DOHH2 (cell line): ENCODE results near the gene CCDC12.

Experiments used
- H3F3A ChIP-seq: fragments of 200-600 bp; sonication (generic), shearing (Covaris generic); 2 replicates; pipeline ENCODE4 v1.6.0; 2016; ENCODE audit warnings: antibody characterized with exemption, mild to moderate bottlenecking; ENCODE audit not compliant: control insufficient read depth, insufficient read depth
- H3K27ac ChIP-seq: fragments of 200-600 bp; sonication (generic); 2 replicates; pipeline ENCODE4 v1.5.1; 2014; ENCODE audit warnings: low read depth, mild to moderate bottlenecking, low read length, moderate library complexity
- H3K27me3 ChIP-seq: fragments of 200-600 bp; sonication (generic); 2 replicates; pipeline ENCODE4 v1.6.1; 2014; ENCODE audit warnings: mild to moderate bottlenecking, low read length, mixed read lengths; ENCODE audit not compliant: control insufficient read depth
- H3K36me3 ChIP-seq: fragments of 200-600 bp; sonication (generic); 2 replicates; pipeline ENCODE4 v1.6.1; 2014; ENCODE audit warnings: mild to moderate bottlenecking, low read length, moderate library complexity, mixed read lengths; ENCODE audit not compliant: control insufficient read depth
- H3K4me1 ChIP-seq: fragments of 200-600 bp; sonication (generic); 2 replicates; pipeline ENCODE4 v1.6.1; 2014; ENCODE audit warnings: mild to moderate bottlenecking, low read length, mixed read lengths; ENCODE audit not compliant: control insufficient read depth
- H3K4me2 ChIP-seq: fragments of 200-600 bp; sonication (generic); 2 replicates; pipeline ENCODE4 v1.6.0; 2014; ENCODE audit warnings: mild to moderate bottlenecking, low read length, moderate library complexity
- H3K4me3 ChIP-seq: fragments of 200-600 bp; sonication (generic); 2 replicates; pipeline ENCODE4 v1.5.1; 2014; ENCODE audit warnings: mild to moderate bottlenecking, low read length, mixed read lengths
- H3K79me2 ChIP-seq: fragments of 200-600 bp; sonication (generic); 2 replicates; pipeline ENCODE4 v1.6.1; 2014; ENCODE audit warnings: mild to moderate bottlenecking, low read length, mixed read lengths; ENCODE audit not compliant: control insufficient read depth
- H3K9me2 ChIP-seq: fragments of 200-600 bp; sonication (generic); replicated peaks from 2 replicates; pipeline ENCODE4 v1.6.1; 2014; ENCODE audit warnings: mild to moderate bottlenecking, low read length, mixed read lengths; ENCODE audit not compliant: control insufficient read depth
- H3K9me3 ChIP-seq: fragments of 200-600 bp; sonication (generic); 2 replicates; pipeline ENCODE4 v1.6.1; 2014; ENCODE audit warnings: antibody characterized with exemption, low read length, mixed read lengths; ENCODE audit not compliant: control insufficient read depth, insufficient read depth
- H4K20me1 ChIP-seq: fragments of 200-600 bp; sonication (generic); 2 replicates; pipeline ENCODE4 v1.6.0; 2014; ENCODE audit warnings: low read depth, mild to moderate bottlenecking, antibody characterized with exemption, low read length, moderate library complexity; ENCODE audit not compliant: control insufficient read depth, insufficient read depth
- CTCF ChIP-seq: fragments of 200-600 bp; sonication (generic); IDR thresholded peaks from one replicate; pipeline ENCODE4 v1.5.1; 2014; ENCODE audit warnings: antibody characterized with exemption, mild to moderate bottlenecking, low read depth, low read length; ENCODE audit not compliant: poor library complexity, severe bottlenecking
- EZH2phosphoT487 ChIP-seq: fragments of 200-600 bp; sonication (generic); IDR thresholded peaks from 2 replicates; pipeline ENCODE4 v1.6.1; 2017; ENCODE audit warnings: borderline replicate concordance, mild to moderate bottlenecking, antibody characterized with exemption, low read length, moderate library complexity, mixed read lengths

The CCDC12 gene

GRCh38 chr3:46907960-46908293 is 68.6 kb downstream of the CCDC12 start:
- TF ChIP-seq CTCF: no peak
- no peak for TF ChIP-seq EZH2phosphoT487
- Histone ChIP-seq H3K27ac (no peak overlapping the region), H3K79me2 (no peaks in the 10 kb centered on the region), H3K27me3 (no peaks in the 10 kb centered on the region), H3K4me1 (peaks cover 9% of the 10 kb centered on the region), H3K9me2 (no peaks in the 10 kb centered on the region), H4K20me1 (no peaks in the 10 kb centered on the region), H3K4me2 (no peak overlapping the region), H3K36me3 (no peaks in the 10 kb centered on the region), H3K4me3 (no peak overlapping the region), H3F3A (no peaks in the 10 kb centered on the region), H3K9me3 (no peaks in the 10 kb centered on the region)

GRCh38 chr3:46907271-46907670 is 69.3 kb downstream of the CCDC12 start:
- no peaks in the 10 kb centered on the region for H3K36me3 ChIP-seq
- H3K27me3 ChIP-seq: no peaks in the 10 kb centered on the region
- no peak for TF ChIP-seq EZH2phosphoT487
- no peak for TF ChIP-seq CTCF
- H3K4me3 ChIP-seq: no peak overlapping the region
- peaks cover 9% of the 10 kb centered on the region for H3K4me1 ChIP-seq
- no peaks in the 10 kb centered on the region for H3F3A ChIP-seq
- no peak overlapping the region for H3K27ac ChIP-seq
- H3K79me2 ChIP-seq: no peaks in the 10 kb centered on the region
- H3K4me2 ChIP-seq: no peak overlapping the region
- H3K9me2 ChIP-seq: no peaks in the 10 kb centered on the region
- H4K20me1 ChIP-seq: no peaks in the 10 kb centered on the region
- no peaks in the 10 kb centered on the region for H3K9me3 ChIP-seq

GRCh38 chr3:46906471-46907058 is 70.0 kb downstream of the CCDC12 start:
- no peaks in the 10 kb centered on the region for H3K27me3 ChIP-seq
- no peak overlapping the region for H3K4me3 ChIP-seq
- no peaks in the 10 kb centered on the region for H3K36me3 ChIP-seq
- TF ChIP-seq CTCF (no peak), EZH2phosphoT487 (no peak)
- H3K4me1 ChIP-seq: peaks cover 9% of the 10 kb centered on the region
- H4K20me1 ChIP-seq: no peaks in the 10 kb centered on the region
- H3K27ac ChIP-seq: no peak overlapping the region
- H3K9me3 ChIP-seq: no peaks in the 10 kb centered on the region
- H3K4me2 ChIP-seq: no peak overlapping the region
- H3F3A ChIP-seq: no peaks in the 10 kb centered on the region
- no peaks in the 10 kb centered on the region for H3K79me2 ChIP-seq
- H3K9me2 ChIP-seq: no peaks in the 10 kb centered on the region
